Measurements from ENCODE around the gene GPANK1. TPM values are rescaled to one million over a fixed set of nuclear protein-coding genes. Genes with fewer than 3 reads are reported as not detected.

The GPANK1 gene
- total and polyA plus RNA-seq, 2 of the 13 experiments (the other 11 are each of a cell fraction or from before 2014, with no cell fraction given), result 15.4 to 22.8 TPM

- TF ChIP-seq ZNF407 (CRISPR knock-in tag; IDR thresholded peaks at IDR 0.05; ENCODE audit: not compliant biosample characterization) (peak; percentile 47), SMAD1 (CRISPR knock-in tag; IDR thresholded peaks at IDR 0.05; ENCODE audit: borderline replicate concordance, low read depth) (no peak), HNF1B (CRISPR knock-in tag; IDR thresholded peaks at IDR 0.05) (0 out of 2 replicates have a peak, but pooled peaks have one; percentile 45), ZBTB25 (CRISPR knock-in tag; IDR thresholded peaks at IDR 0.05) (no peak), ZNF512 (CRISPR knock-in tag; IDR thresholded peaks at IDR 0.05) (no peak), CSRNP1 (CRISPR knock-in tag; IDR thresholded peaks at IDR 0.05) (0 out of 2 replicates have a peak, but pooled peaks have one; percentile 49), CTCF (CRISPR knock-in tag; IDR thresholded peaks at IDR 0.05) (no peak), HCFC1 (IDR thresholded peaks at IDR 0.05; ENCODE audit: low read depth, low read length) (no peak), ZNF816 (CRISPR knock-in tag; IDR thresholded peaks at IDR 0.05; ENCODE audit: borderline replicate concordance) (no peak), ZNF207 (IDR thresholded peaks at IDR 0.05; ENCODE audit: borderline replicate concordance) (no peak)
Observed at GRCh38 chr6:31632279-31632946, 32.4 kb downstream of the GPANK1 start (continued).

Data from HepG2 (cell line).